Esophagus squamous epithelium (tissue), 5 donors: ENCODE measurements around the gene RUVBL2. TPM values are rescaled to one million over a fixed set of nuclear protein-coding genes. Genes with fewer than 3 reads are reported as not detected.
"Not testable (repeated sequence)": the region's sequence is repeated elsewhere in the genome, so short reads cannot be mapped to it uniquely, and the experiment has no call there.

Experiments used
- DNase-seq: peaks from one replicate; lab custom pipeline; 2025; lab: John Stamatoyannopoulos, UW
- H3K27ac ChIP-seq, 4 donors: fragments of 200-600 bp; sonication (generic); one replicate each; pipeline ENCODE4 v1.5.1; 2016 to 2019; ENCODE audit warnings: mild to moderate bottlenecking in 1 of 4
- H3K27me3 ChIP-seq, 4 donors: fragments of 200-600 bp; sonication (generic); 1 replicate in 3 of 4; 2 replicates in 1 of 4; pipeline versions ENCODE4 v1.5.1 to v1.6.0; 2017 to 2021; ENCODE audit warnings: antibody characterized with exemption in 1 of 4
- H3K36me3 ChIP-seq, 3 donors: fragments of 200-600 bp; sonication (generic); one replicate each; pipeline ENCODE4 v1.5.1; 2016 to 2019
- H3K4me1 ChIP-seq, 3 donors: fragments of 200-600 bp; sonication (generic); one replicate each; pipeline ENCODE4 v1.5.1; 2017 to 2019
- H3K4me3 ChIP-seq, 4 donors: fragments of 200-600 bp; sonication (generic); 1 replicate in 3 of 4; 2 replicates in 1 of 4; pipeline ENCODE4 v1.5.1; 2016 to 2019; ENCODE audit warnings: mild to moderate bottlenecking in 2 of 4, moderate library complexity in 1 of 4
- H3K9me3 ChIP-seq, 3 donors: fragments of 200-600 bp; sonication (generic); one replicate each; pipeline ENCODE4 v1.5.1; 2016 to 2019
- POLR2A ChIP-seq, 4 donors: fragments of 450-650 bp; IDR thresholded peaks; one replicate each; pipeline ENCODE4 v1.6.1; 2017; ENCODE audit warnings: antibody characterized with exemption in 4 of 4, mild to moderate bottlenecking in 4 of 4, moderate library complexity in 3 of 4
- WGBS, 2 donors: methylation state at CpG; one replicate each; pipeline ENCODE4 v1.1.5; 2018; 5-methylcytosine and 5-hydroxymethylcytosine counted together
- intact Hi-C: fragments of 100-400 bp; cut with DNase I; formaldehyde crosslinking; loops from one replicate; pipeline ENCODE4 v1.15.0; 2022
- total RNA-seq, 4 donors: library from RNA; depleted of rRNA; stranded (reverse); fragments of >200 nt; gene quantifications; one replicate each; pipeline ENCODE4 v1.1.0, GENCODE V29; 2016
- TF ChIP-seq, protein P1 (sequence below), 6 experiments: fragments of 450-650 bp in 4 of 6; fragments of 200-600 bp in 2 of 6; sonication (generic) in 2 of 6; IDR thresholded peaks; one replicate each; pipeline ENCODE4 v1.5.1; 2016 to 2019; ENCODE audit warnings: antibody characterized with exemption in 6 of 6, mild to moderate bottlenecking in 4 of 6, moderate library complexity in 4 of 6
- donor health status: DM: yes; HTN: yes; CAD: no.

The RUVBL2 gene
- total RNA-seq, 4 donors from 2014 or later, result 102 to 140 (median 119) TPM

DNA sequence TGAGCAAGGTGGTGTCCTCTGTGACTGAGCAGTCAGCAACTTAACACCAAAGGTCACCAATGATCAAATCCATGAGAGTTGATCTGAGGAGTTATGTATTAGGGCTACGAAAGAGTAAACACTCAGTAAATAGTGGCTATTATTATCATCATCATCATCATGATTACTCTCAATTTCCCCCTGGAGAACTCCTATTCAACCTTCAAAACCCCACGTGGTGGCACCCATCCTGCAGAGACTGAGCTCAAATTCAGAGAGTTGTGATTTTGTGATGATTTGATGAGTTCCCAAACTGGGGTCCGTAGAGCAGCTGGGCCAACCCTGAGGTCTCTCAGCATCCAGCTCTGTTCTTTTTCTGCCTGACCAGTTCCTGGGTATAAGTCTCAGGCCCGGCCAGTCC is 56.1 kb downstream of the RUVBL2 start:
- WGBS, 2 donors, result 78 to 96% methylated on average over 2 to 3 of the region's 4 CpGs
- H3K27ac ChIP-seq, H3K27me3 ChIP-seq, DNase-seq, H3K9me3 ChIP-seq, H3K4me3 ChIP-seq, intact Hi-C loops, H3K4me1 ChIP-seq, H3K36me3 ChIP-seq: not testable (repeated sequence)

DNA sequence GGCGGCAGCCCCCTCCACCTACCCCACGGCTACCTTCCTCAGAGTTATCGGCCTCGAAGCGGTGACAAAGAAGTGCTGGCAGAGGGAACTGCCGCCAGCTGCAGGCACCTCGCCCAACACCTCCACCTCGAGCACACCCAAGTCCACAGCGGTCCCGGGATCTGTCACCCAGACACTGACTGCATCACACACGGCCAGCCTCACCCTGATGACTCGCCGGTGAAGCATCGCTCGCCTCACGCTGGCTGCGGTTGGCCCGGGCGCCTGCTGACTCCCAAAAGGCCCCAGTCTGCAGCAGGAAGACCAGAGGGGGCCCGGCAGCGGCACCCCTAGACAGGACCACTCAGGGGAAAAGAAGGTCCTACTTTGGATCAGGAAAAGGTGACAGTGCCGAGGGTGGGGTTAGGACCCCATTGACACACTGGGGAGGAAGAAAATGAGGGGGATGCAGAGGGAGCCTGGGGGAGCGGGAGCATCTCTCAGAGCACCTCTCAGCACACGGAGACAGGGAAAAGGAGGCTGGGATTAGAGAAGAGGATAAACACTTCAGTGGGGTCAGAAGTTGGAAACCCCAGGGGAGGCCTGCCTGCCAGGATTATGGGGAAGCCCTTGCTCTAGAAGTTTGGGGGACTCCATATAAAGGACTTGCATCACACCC is 56.8 kb downstream of the RUVBL2 start:
- DNase-seq, H3K4me3 ChIP-seq, intact Hi-C loops, H3K4me1 ChIP-seq, H3K27ac ChIP-seq, H3K27me3 ChIP-seq, H3K9me3 ChIP-seq, H3K36me3 ChIP-seq: not testable (repeated sequence)
- 52 to 55% methylated on average over 5 to 11 of the region's 24 CpGs for WGBS, 2 donors

DNA sequence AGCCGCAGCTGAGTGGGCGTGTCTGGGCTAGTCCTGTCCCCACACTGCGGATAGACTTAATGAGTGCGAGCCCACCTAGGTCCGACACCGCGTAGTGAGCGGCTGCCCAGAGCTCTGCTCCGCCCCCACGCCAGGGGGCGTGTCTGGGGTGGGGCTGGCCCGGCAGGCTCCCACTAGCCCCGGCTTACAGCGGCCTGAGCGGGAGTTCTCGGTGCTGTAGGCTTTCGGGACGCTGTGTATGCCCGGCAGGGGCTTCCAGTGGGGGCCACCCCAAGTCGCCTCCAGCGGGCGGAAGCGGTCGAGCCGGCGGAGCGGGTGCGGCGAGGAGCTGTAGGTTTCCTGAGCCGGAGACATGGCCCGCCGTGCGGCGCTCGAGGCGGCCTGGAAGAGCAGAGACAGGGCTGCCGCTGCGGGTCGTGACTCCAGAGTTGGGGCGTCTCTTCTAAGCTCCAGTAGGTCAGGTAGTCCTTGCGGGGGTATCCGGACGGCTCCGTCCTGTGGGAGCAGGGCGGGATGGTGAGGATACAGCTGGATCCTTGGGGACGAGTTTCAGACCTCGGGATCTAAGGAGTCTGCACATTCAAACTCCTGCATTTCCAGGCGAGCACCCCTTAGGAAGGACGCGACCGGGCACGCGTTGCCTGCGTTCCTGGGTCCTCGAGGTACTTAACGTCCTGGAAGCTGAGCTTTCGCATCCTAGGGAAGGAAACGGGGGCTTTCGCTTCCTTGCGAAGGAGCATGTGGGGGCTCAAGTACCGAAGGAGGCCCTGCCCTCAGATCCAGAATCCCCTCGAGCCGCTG is 62.6 kb downstream of the RUVBL2 start:
- Histone ChIP-seq H3K27ac (peak overlapping the region in 1 of 4 donors; percentile 31), H3K4me3 (peak overlapping the region; percentile 39 to 78 (median 54)), H3K36me3 (no peaks in the 10 kb centered on the region), H3K27me3 (peaks cover 0 to 46% (median 2%) of the 10 kb centered on the region in 4 donors), H3K9me3 (no peaks in the 10 kb centered on the region), H3K4me1 (peaks cover 16 to 31% (median 19%) of the 10 kb centered on the region in 3 donors)
- TF ChIP-seq POLR2A (IDR thresholded peaks at IDR 0.05), result no peak
- TF ChIP-seq, protein P1, sequence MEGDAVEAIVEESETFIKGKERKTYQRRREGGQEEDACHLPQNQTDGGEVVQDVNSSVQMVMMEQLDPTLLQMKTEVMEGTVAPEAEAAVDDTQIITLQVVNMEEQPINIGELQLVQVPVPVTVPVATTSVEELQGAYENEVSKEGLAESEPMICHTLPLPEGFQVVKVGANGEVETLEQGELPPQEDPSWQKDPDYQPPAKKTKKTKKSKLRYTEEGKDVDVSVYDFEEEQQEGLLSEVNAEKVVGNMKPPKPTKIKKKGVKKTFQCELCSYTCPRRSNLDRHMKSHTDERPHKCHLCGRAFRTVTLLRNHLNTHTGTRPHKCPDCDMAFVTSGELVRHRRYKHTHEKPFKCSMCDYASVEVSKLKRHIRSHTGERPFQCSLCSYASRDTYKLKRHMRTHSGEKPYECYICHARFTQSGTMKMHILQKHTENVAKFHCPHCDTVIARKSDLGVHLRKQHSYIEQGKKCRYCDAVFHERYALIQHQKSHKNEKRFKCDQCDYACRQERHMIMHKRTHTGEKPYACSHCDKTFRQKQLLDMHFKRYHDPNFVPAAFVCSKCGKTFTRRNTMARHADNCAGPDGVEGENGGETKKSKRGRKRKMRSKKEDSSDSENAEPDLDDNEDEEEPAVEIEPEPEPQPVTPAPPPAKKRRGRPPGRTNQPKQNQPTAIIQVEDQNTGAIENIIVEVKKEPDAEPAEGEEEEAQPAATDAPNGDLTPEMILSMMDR (IDR thresholded peaks at IDR 0.05), result peak in 5 of 6 experiments; percentile 17 to 49 (median 27)
- no peak for DNase-seq
- WGBS, 2 donors, result 0% methylated on average over 7 of the region's 63 CpGs; no CpG with 5 or more reads in 1 of the 2 donors
- intact Hi-C loops, result no loop called here

DNA sequence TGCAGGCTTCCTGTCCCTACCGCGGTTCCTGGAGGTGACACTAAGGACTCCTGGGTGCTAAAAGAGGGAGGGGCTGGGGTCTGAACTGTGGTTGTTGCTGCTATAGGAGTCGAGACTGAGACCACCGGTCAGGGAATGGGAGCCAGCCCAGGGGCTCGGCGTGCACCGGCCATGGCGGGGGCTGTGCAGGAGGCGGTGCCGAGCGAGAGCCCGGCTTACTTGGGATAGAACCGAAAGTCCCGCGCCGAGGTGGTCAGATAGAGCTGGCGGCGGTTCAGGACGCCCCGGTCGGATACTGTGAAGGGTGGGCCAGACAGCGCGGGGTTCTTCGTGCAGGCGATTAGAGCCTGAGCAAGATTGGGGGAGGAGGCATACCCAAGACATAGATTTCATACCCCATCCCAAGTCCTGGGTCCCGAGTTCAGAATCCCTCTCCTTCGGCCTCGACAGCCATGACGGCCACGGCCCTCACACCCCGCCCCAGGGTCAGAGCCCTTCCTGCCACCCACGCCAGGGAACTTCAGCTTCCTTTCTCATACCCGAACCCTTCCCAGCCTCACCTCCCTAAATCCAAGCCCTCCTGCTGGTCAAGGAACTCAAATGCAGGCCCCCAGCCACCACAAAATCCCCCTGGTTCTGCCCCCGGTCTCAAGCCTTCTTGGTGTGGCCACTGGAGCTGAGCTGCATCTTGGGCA is 63.4 kb downstream of the RUVBL2 start:
- H3K27ac ChIP-seq, intact Hi-C loops, DNase-seq, H3K36me3 ChIP-seq, H3K9me3 ChIP-seq: not testable (repeated sequence)
- H3K4me3 ChIP-seq, result peak overlapping the region; percentile 39 to 78 (median 54)
- 1 to 5% methylated on average over 5 to 9 of the region's 34 CpGs for WGBS, 2 donors
- peaks cover 16 to 31% (median 19%) of the 10 kb centered on the region in 3 donors for H3K4me1 ChIP-seq
- H3K27me3 ChIP-seq, result peaks cover 0 to 54% (median 2%) of the 10 kb centered on the region in 4 donors

DNA sequence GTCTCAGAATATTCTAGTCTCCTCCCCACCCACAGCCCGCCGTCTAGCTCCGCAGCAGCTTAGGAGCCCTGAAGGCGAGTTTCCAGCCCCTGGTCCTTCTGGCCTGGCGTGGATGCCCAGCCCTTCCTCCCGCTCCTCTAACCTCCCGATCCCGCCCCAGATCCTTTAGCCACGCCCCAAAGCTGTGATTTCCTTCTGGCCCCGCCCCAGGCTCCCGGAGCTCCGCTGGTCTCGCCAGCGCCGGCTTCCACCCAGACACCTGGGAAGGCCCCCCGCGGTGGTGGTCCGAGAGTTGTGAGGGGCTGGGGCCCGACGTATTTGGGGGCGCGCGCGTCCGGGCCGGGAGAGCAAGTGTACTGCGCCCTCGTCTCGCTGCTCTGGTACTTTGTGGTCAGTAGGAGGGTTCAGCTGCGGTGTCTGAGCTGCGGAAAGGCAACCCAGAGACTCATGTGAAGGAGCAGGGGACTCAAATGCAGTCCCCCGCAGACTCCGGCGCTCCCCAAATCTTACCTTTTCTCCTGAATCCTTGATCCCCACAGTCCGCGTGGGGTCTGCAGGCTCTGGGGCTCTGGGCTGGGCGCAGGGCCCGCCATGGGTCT is 64.0 kb downstream of the RUVBL2 start, which contains the start of gene CGB7:
Gene CGB7 (minus strand): TSS at position 114 of the 599 bp plus-strand sequence. CDS start 2,374 bp downstream, outside the sequence.
- no peaks in the 10 kb centered on the region for H3K9me3 ChIP-seq
- no peak for DNase-seq
- TF ChIP-seq, protein P1 (IDR thresholded peaks at IDR 0.05), result no peak
- no peak for TF ChIP-seq POLR2A (IDR thresholded peaks at IDR 0.05)
- intact Hi-C loops, result no loop called here
- peaks cover 0 to 61% (median 2%) of the 10 kb centered on the region in 4 donors for H3K27me3 ChIP-seq
- peak within 1 kb of the TSS; percentile 39 to 78 (median 54) for H3K4me3 ChIP-seq
- 0 to 6% methylated on average over 13 to 21 of the region's 38 CpGs for WGBS, 2 donors
- H3K36me3 ChIP-seq, result no peaks in the 10 kb centered on the region
- H3K27ac ChIP-seq, result no peak within 1 kb of the TSS
- peaks cover 16 to 31% (median 19%) of the 10 kb centered on the region in 3 donors for H3K4me1 ChIP-seq

DNA sequence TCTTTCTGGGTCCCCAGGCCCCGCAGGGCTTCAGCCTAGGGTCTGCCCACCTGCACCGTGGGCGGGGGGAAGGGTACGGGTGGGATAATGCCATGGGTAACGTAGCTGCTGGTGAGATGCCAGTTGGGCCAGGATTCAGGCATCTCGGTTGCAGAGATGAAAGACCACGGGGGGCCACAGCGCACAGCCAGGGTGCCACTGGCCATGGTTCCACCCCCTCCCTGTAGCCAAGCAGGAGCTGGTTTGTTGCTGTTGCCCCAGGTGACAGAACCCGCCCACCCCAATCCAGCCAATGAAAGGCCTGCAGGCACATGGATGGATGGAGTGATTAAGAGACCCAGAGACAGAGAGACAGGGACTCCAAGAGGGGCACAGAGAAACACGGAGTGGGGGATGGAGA is 64.9 kb downstream of the RUVBL2 start:
- peaks cover 16 to 38% (median 19%) of the 10 kb centered on the region in 3 donors for H3K4me1 ChIP-seq
- H3K27ac ChIP-seq, result no peak overlapping the region
- H3K9me3 ChIP-seq, result no peaks in the 10 kb centered on the region
- TF ChIP-seq, protein P1 (IDR thresholded peaks at IDR 0.05), result no peak
- TF ChIP-seq POLR2A (IDR thresholded peaks at IDR 0.05), result no peak
- intact Hi-C loops, result no loop called here
- no peak overlapping the region for H3K4me3 ChIP-seq
- no peaks in the 10 kb centered on the region for H3K36me3 ChIP-seq
- 11 to 27% methylated on average over 2 of the region's 10 CpGs for WGBS, 2 donors
- peaks cover 0 to 69% (median 2%) of the 10 kb centered on the region in 4 donors for H3K27me3 ChIP-seq
- DNase-seq, result no peak
